VCaP (cell line): Measurements from ENCODE around the gene CCND2.

Source experiments
- H3K27ac ChIP-seq: fragments of 450-650 bp; 2 replicates; pipeline ENCODE4 v1.5.1; 2017
- TF ChIP-seq, protein P1 (sequence below): fragments of 450-650 bp; conservative IDR thresholded peaks from 2 replicates; pipeline ENCODE4 v1.5.1; 2017; ENCODE audit warnings: mild to moderate bottlenecking, moderate library complexity

CCND2 gene

GRCh38 chr12:4288296-4289131 is 15.0 kb downstream of the CCND2 start:
- TF ChIP-seq, protein P1, sequence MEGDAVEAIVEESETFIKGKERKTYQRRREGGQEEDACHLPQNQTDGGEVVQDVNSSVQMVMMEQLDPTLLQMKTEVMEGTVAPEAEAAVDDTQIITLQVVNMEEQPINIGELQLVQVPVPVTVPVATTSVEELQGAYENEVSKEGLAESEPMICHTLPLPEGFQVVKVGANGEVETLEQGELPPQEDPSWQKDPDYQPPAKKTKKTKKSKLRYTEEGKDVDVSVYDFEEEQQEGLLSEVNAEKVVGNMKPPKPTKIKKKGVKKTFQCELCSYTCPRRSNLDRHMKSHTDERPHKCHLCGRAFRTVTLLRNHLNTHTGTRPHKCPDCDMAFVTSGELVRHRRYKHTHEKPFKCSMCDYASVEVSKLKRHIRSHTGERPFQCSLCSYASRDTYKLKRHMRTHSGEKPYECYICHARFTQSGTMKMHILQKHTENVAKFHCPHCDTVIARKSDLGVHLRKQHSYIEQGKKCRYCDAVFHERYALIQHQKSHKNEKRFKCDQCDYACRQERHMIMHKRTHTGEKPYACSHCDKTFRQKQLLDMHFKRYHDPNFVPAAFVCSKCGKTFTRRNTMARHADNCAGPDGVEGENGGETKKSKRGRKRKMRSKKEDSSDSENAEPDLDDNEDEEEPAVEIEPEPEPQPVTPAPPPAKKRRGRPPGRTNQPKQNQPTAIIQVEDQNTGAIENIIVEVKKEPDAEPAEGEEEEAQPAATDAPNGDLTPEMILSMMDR = no peak
- no peak overlapping the region for H3K27ac ChIP-seq

- H3K27ac ChIP-seq = no peak overlapping the region
- TF ChIP-seq, protein P1 = no peak
These were observed 15.8 kb downstream of the CCND2 start for GRCh38 chr12:4289231-4289878.

DNA sequence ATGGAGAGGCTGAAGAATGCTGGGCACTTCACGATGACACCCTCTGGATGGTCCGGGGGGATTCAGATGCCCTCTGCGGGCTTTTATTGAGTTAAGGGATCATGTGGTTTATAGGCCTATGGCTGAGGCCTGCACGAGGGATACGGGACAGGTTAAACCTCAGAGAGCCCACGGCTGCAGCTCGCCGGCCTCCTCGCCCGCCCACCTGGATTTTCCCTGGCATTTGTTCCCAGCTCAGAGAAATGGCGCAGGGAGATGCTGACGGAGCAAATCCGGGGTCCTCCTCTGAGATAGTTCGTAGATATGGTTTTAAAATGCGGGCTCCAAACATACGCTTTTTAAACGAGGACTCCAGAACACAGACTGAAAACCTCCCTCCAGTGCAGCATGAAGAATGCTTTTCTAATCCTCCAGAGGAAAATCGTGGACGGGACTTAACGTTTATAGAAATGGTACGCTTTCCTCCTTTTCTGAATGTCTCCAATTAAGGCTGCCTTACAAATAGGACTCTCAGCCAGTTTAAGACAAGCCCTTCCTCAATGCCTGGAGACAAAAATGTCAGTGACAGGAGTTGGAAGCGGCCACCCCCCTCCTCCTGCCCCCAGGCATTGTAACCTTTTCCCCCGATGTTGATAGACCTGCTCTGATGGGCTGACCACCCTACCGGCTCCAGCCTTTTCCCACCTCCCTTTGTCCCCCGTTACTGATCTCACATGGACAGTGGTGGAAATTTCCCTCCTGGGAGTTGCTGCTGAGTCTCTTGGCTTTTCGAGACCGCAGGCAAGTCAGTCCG is 16.6 kb downstream of the CCND2 start:
- no peak overlapping the region for H3K27ac ChIP-seq
- TF ChIP-seq, protein P1 = no peak

GRCh38 chr12:4292341-4293073 is 18.9 kb downstream of the CCND2 start:
- TF ChIP-seq, protein P1 = no peak
- H3K27ac ChIP-seq = no peak overlapping the region

GRCh38 chr12:4293299-4293965 is 19.9 kb downstream of the CCND2 start:
- H3K27ac ChIP-seq = no peak overlapping the region
- TF ChIP-seq, protein P1 = no peak

- no peak overlapping the region for H3K27ac ChIP-seq
- TF ChIP-seq, protein P1 = no peak
These were observed 20.5 kb downstream of the CCND2 start for GRCh38 chr12:4293966-4294505.
